ENCODE measurements around the gene ITGB2.
"Not testable (repeated sequence)": the region's sequence is repeated elsewhere in the genome, so short reads cannot be mapped to it uniquely, and the experiment has no call there.

ITGB2 gene

DNA sequence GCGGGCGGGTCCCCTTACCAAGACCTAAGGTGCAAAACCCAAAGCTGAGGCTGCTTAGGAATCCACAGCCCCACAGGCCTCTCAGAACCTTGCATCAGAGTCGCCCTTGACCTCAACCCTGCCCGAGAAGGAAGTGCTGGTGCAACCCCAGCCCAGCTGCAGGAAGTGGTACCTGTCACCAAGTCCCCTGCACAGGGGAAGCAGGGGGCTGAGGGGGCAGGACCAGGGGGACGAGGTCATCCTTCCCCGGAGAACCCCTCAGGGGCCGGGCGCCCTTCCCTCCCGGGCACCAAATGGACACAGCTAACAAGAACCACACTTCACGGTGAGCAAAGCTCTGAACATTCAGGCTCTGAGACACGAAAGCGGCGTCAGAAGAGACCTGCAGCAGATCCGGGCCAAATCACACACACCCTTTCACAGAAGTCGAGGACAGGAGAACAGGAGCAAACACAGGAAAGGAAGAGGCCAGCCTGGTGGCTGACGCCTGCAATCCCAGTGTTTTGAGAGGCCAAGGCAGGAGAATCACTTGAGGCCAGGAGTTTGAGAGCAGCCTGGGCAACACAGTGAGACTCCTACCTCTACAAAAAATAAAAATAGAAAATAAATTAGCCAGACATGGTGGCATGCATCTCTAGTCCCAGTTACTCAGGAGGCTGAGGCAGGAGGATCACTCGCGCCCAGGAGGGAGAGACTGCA lies 6.4 kb downstream of the ITGB2 start:
- Histone ChIP-seq H3K27ac (ENCODE audit: low read depth, low read length) (no peak overlapping the region), H3K27me3 (ENCODE audit: control insufficient read depth, insufficient read depth, low read length) (no peaks in the 10 kb centered on the region), H3K4me1 (ENCODE audit: control insufficient read depth, insufficient read depth, low read length) (peaks cover 10% of the 10 kb centered on the region), H3K4me3 (ENCODE audit: low read length) (no peak overlapping the region), H3K9ac (ENCODE audit: low read length) (no peak overlapping the region), H3K36me3 (ENCODE audit: control insufficient read depth, insufficient read depth, low read length) (no peaks in the 10 kb centered on the region)

DNA sequence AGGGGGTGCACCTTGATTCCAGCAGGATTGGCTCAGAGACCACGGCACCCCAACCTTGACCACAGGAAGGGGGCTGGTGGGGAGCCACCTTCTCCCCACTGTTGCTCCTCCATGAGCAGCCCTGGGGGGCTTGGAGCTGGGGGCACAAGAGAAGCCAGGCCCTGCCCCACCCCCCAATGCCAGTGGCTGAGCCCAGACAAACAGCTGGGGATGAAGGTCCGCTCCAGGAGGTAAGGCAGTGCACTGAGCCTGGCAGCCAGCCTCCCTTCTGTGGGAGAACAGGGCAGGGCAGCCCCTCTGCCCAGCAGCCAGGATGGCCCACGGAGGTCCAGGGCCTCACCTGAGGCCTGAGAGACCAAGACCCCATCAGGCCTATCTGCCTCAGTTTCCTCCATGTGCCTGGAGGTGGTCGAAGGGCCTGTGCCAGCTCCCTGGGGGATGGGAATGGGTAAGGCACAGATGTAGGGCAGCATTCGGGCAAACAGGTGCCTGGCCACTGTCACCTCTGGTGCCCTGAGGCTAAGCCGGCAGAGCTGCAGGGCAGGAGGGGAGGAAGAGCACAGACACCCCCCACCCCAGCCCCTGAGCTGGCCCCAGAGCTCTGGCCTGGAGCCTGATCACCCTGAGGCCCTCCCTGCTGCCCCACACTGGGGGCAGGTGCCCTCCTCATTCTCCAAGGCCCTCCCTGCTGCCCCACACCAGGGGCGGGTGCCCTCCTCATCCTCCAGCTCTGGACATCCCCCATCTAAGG lies 7.1 kb downstream of the ITGB2 start:
- no peak overlapping the region for H3K4me3 ChIP-seq (ENCODE audit: low read length)

DNA sequence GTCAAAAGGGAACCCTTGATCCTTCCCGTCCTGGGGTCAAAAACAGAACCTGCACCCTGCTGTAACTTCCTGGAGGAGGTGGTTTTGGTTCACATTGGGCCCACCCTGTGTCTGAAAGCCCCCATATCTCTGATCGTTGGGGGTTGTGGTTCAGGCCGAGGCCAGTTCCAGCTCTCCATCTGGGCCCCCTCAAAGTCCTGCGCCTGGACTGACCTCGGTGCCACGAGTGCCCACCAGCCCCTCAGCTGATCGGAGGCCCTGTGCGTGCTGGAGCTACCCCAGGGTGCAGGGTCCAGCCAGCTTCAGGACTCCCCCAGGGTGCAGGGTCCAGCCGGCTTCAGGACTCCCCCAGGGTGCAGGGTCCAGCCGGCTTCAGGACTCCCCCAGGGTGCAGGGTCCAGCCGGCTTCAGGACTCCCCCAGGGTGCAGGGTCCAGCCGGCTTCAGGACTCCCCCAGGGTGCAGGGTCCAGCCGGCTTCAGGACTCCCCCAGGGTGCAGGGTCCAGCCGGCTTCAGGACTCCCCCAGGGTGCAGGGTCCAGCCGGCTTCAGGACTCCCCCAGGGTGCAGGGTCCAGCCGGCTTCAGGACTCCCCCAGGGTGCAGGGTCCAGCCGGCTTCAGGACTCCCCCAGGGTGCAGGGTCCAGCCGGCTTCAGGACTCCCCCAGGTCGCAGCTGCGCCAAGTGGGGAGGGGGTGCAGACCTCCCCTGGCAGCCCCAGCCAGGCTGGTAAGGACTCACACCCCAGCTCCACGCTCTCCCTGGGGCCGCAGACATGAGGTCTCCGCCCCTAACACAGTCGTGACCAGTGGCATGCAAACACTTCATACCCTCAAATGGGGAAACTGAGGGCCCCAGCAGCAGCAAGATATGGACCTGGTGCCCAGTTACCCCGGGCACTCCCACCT lies 7.9 kb downstream of the ITGB2 start:
- H3K4me3 ChIP-seq (ENCODE audit: low read length); H3K9ac ChIP-seq (ENCODE audit: low read length); H3K27ac ChIP-seq (ENCODE audit: low read depth, low read length); H3K27me3 ChIP-seq (ENCODE audit: control insufficient read depth, insufficient read depth, low read length); H3K36me3 ChIP-seq (ENCODE audit: control insufficient read depth, insufficient read depth, low read length): not testable (repeated sequence)
- peaks cover 20% of the 10 kb centered on the region for H3K4me1 ChIP-seq (ENCODE audit: control insufficient read depth, insufficient read depth, low read length)

More for the DNA sequence above, 7.1 kb downstream of the ITGB2 start:
- Histone ChIP-seq H3K27ac (ENCODE audit: low read depth, low read length) (no peak overlapping the region), H3K9ac (ENCODE audit: low read length) (no peak overlapping the region), H3K27me3 (ENCODE audit: control insufficient read depth, insufficient read depth, low read length) (no peaks in the 10 kb centered on the region), H3K4me1 (ENCODE audit: control insufficient read depth, insufficient read depth, low read length) (peaks cover 17% of the 10 kb centered on the region), H3K36me3 (ENCODE audit: control insufficient read depth, insufficient read depth, low read length) (no peaks in the 10 kb centered on the region)

DNA sequence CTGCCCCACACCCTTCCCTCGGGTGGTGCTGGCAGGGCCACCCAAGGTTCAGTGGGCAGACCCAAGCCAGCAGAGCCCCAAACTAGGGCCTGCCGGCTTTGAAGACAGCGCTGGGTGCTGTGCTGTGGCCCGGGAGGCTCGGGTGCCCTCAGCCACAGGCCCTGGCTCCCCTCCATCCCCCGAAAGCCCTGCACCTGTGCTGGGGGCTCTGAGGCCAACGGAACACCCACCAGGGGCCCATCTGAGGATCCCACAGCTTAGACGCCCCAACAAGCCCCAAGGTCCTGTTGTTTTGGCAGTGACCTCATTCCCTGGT lies 8.6 kb downstream of the ITGB2 start:
- H3K27ac ChIP-seq (ENCODE audit: low read depth, low read length), result no peak overlapping the region
- H3K4me1 ChIP-seq (ENCODE audit: control insufficient read depth, insufficient read depth, low read length), result peaks cover 20% of the 10 kb centered on the region
- peak overlapping the region; percentile 11 for H3K4me3 ChIP-seq (ENCODE audit: low read length)
- no peaks in the 10 kb centered on the region for H3K36me3 ChIP-seq (ENCODE audit: control insufficient read depth, insufficient read depth, low read length)
- no peaks in the 10 kb centered on the region for H3K27me3 ChIP-seq (ENCODE audit: control insufficient read depth, insufficient read depth, low read length)
- peak overlapping the region; percentile 21 for H3K9ac ChIP-seq (ENCODE audit: low read length)

DNA sequence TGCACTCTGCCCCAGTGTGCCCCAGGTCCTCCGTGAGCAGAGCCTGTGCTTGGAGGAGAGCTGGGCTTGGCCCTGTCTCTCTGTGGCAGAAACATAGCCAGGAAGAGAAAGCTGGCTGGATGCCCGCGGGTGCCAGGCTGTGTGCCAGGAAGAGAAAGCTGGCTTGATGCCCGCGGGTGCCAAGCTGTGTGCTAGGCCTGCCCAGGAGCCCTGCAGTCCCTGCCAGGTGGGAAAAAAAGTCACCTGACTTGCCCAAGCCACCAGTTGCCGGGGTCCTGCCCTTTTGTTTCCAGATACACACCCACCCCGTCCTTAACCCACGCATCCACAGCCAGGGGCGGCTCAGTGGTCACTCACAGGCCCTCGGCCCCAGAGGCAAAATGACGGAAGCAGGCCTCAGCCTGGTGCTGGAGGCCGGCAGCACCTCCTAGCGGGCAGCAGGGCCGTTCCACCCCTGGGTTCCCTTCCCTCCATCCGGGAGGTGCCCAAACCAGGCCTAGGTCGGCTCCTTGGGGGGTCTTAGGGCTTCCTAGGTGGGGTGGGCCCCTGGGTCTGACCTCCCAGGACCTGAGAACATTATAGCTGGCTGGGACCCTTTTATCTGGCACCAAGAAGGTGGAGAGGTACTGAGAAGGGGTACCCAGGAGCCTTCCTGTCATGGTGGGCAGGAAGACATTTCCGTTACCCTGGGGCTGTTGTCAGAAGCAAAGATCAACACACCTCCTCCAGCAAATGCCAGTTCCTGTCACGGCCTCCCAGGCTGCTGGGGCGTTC lies 9.1 kb downstream of the ITGB2 start:
- Histone ChIP-seq H3K9ac (ENCODE audit: low read length) (peak overlapping the region; percentile 42), H3K4me1 (ENCODE audit: control insufficient read depth, insufficient read depth, low read length) (peaks cover 20% of the 10 kb centered on the region), H3K4me3 (ENCODE audit: low read length) (peak overlapping the region; percentile 33), H3K27me3 (ENCODE audit: control insufficient read depth, insufficient read depth, low read length) (no peaks in the 10 kb centered on the region), H3K36me3 (ENCODE audit: control insufficient read depth, insufficient read depth, low read length) (no peaks in the 10 kb centered on the region), H3K27ac (ENCODE audit: low read depth, low read length) (peak overlapping the region; percentile 42)

DNA sequence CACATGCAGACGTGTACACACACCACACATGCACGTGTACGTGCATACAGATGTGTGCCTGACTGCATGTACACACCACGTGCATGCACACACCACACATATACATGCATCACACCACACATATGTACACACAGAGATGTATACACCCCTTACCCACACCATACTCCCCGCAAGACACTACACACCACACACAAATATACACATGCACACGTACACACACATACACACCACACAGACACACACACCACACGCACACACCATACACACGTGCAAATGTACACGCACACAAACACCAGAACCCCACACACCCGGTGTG lies 9.7 kb downstream of the ITGB2 start:
- peak overlapping the region; percentile 33 for H3K4me3 ChIP-seq (ENCODE audit: low read length)
- H3K36me3 ChIP-seq (ENCODE audit: control insufficient read depth, insufficient read depth, low read length), result no peaks in the 10 kb centered on the region
- H3K27ac ChIP-seq (ENCODE audit: low read depth, low read length), result peak overlapping the region; percentile 42
- peaks cover 20% of the 10 kb centered on the region for H3K4me1 ChIP-seq (ENCODE audit: control insufficient read depth, insufficient read depth, low read length)
- no peaks in the 10 kb centered on the region for H3K27me3 ChIP-seq (ENCODE audit: control insufficient read depth, insufficient read depth, low read length)
- H3K9ac ChIP-seq (ENCODE audit: low read length), result peak overlapping the region; percentile 42

DNA sequence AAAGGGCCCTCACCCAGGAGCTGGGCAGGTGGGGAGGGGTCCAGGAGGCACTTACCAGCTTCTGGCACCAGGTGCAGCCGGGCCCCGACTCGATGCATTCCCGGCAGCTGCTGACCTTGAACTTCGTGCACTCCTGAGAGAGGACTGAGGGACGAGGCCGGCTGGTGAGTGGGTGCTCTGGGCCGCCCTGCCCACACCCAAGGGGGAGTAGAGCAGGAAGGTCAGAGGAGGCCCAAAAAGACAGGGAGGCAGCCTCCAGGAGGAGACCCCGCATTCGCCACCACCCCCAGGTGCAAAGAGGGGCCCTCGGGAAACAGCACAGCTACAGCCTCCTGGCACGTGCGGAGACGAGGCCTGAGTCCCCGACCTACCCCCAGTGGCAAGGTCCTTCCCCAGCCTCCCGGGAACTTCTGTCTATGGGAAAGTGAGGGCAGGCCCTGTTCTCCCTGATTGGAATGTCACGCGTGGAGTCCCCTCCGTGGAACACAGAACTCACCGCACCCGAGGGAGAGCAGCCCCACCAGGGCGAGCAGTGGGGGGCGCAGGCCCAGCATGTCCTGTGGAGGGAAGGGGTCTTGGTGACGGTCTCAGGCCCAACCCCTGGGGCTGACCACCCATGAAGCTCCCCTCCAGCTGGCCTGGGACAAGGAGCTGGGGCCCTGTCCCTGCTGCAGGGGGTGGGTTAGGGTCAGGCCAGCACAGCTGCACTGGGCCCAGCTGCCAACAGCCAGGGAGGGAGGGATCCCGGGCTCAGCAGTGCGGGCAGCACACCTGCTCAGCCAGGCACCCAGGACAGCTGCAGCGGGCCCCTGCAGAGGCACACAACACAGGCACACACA lies 10.3 kb downstream of the ITGB2 start:
- Histone ChIP-seq H3K36me3 (ENCODE audit: control insufficient read depth, insufficient read depth, low read length) (no peaks in the 10 kb centered on the region), H3K4me1 (ENCODE audit: control insufficient read depth, insufficient read depth, low read length) (peaks cover 20% of the 10 kb centered on the region), H3K27me3 (ENCODE audit: control insufficient read depth, insufficient read depth, low read length) (no peaks in the 10 kb centered on the region), H3K27ac (ENCODE audit: low read depth, low read length) (peak overlapping the region; percentile 42), H3K4me3 (ENCODE audit: low read length) (peak overlapping the region; percentile 33), H3K9ac (ENCODE audit: low read length) (peak overlapping the region; percentile 42)

DNA sequence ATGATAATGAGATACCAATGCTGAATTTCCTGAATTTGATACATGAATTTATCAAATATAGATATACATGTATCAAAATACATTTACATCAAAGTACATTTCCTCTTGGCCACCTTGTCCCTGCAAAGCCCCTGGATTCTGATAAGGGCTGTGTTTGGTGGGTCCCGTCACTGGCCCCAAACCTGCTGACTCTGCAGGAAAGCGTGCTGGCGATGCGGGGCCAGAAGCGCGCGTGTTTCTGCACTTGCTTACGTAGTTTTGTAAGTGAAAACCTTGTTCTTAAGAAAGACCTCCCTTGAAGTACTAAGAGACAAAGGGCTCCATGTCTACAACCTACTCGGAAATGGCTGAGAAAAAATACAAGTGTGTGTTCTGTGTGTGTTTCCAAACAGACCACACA lies 11.0 kb downstream of the ITGB2 start:
- Histone ChIP-seq H3K36me3 (ENCODE audit: control insufficient read depth, insufficient read depth, low read length) (no peaks in the 10 kb centered on the region), H3K4me1 (ENCODE audit: control insufficient read depth, insufficient read depth, low read length) (peaks cover 20% of the 10 kb centered on the region), H3K27ac (ENCODE audit: low read depth, low read length) (no peak overlapping the region), H3K9ac (ENCODE audit: low read length) (no peak overlapping the region), H3K4me3 (ENCODE audit: low read length) (no peak overlapping the region), H3K27me3 (ENCODE audit: control insufficient read depth, insufficient read depth, low read length) (no peaks in the 10 kb centered on the region)

DNA sequence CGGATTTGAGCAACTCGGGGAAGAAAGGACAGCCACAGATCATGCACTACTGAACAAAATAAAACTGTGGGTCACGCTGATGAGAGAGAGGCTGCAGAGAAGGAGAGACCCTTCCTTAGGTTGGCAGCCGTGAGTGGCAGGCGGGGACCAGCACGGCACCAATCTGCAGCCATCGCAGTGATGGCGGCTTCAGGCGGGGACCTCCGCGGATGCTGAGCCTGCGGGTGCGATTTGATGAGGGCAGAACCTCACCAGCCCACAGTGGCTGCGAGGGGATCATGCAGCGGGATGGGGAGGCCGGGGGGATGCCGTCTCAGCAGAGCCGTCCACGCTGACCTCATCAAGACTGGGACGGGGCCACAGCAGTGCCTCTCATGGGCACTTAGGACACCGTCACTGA lies 11.8 kb downstream of the ITGB2 start:
- H3K4me1 ChIP-seq (ENCODE audit: control insufficient read depth, insufficient read depth, low read length), result peaks cover 20% of the 10 kb centered on the region
- no peaks in the 10 kb centered on the region for H3K36me3 ChIP-seq (ENCODE audit: control insufficient read depth, insufficient read depth, low read length)
- no peaks in the 10 kb centered on the region for H3K27me3 ChIP-seq (ENCODE audit: control insufficient read depth, insufficient read depth, low read length)
- peak overlapping the region; percentile 63 for H3K27ac ChIP-seq (ENCODE audit: low read depth, low read length)
- H3K4me3 ChIP-seq (ENCODE audit: low read length), result peak overlapping the region; percentile 45
- H3K9ac ChIP-seq (ENCODE audit: low read length), result no peak overlapping the region

DNA sequence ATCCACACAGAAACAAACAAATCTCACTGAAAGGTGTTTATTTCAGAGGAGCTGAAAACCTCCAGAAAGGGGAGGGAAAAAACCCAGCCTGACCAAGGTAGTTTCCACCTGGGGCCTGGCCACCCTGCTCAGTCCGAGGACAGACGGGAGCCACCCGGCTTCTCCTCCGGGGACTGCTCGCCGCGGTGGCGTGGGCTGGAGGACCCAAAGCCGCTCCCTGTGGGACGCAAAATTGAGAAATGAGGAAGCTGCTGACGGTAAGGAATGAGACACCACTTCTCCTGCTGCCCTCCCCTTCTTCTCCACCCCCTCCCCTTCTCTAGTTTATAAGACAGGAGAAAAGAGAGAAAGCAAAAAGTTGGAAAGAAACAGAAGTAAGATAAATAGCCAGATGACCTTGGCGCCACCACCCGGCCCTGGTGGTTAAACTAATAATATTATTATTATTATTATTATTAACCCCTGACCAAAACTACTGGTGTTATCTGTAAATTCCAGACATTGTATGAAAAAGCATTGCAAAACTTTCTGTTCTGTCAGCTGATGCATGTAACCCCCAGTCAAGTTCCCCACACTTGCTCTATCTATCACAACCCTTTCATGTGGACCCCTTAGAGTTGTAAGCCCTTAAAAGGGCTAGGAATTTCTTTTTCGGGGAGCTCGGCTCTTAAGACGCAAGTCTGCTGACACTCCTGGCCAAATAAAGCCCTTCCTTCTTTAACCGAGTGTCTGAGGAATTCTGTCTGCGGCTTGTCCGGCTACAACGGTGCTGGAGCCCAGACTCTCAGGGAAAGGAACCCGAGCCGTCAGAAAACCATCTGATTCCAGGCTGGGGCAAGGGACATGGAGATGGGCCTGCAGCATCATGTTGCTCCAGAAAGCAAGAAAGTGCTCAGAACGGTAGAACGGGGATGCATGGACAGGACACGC lies 12.5 kb downstream of the ITGB2 start:
- H3K36me3 ChIP-seq (ENCODE audit: control insufficient read depth, insufficient read depth, low read length), result no peaks in the 10 kb centered on the region
- H3K4me1 ChIP-seq (ENCODE audit: control insufficient read depth, insufficient read depth, low read length), result peaks cover 20% of the 10 kb centered on the region
- H3K9ac ChIP-seq (ENCODE audit: low read length), result peak overlapping the region; percentile 16
- no peaks in the 10 kb centered on the region for H3K27me3 ChIP-seq (ENCODE audit: control insufficient read depth, insufficient read depth, low read length)
- peak overlapping the region; percentile 63 for H3K27ac ChIP-seq (ENCODE audit: low read depth, low read length)
- peak overlapping the region; percentile 45 for H3K4me3 ChIP-seq (ENCODE audit: low read length)

Measured in rectal smooth muscle tissue (tissue), 1 donor.